GM08714 (cell line): Measurements from ENCODE around the gene XPR1.

ENCODE experiments used
- H3K4me3 ChIP-seq: fragments of 200-500 bp; sonication (Bioruptor generic); 2 replicates; pipeline ENCODE4 v1.5.1; 2014; ENCODE audit warnings: mild to moderate bottlenecking, low read length, inconsistent platforms
- ZNF274 ChIP-seq: IDR thresholded peaks from 2 replicates; pipeline ENCODE4 v1.6.1; 2012; ENCODE audit warnings: mild to moderate bottlenecking, low read depth, low read length

Gene XPR1

DNA sequence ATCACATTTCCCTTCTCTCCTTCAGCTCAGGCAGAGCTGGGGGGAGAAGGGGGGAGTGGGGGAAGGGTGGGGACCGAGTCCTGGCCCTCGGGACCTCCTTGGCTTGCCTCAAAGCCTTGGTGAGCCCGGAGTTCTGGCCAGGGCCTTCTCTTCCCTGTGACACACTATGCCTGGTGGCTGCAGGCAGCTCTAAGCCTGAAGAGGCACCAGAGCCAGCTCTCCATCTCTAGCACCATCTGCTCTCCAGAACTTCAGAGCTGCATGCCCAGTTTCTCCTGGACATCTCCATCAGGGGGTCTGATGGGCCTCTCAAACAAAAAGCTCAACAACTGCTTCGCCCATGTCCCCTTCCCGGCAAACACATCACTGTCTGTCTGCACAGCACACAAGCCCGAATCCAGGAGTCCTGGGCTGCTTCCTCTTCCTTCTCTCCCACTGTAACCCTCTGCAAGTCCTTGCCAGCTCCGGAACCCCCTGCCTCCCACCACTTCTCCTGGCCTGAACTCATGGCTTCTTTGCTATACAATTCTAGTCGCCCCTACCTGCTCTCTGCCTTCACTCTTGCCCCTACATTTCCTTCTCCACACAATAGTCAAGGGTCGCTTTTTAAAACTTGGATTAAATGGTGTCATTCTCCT is 307.4 kb downstream of the XPR1 start:
- TF ChIP-seq ZNF274 = no peak
- no peak overlapping the region for H3K4me3 ChIP-seq

GRCh38 chr1:180939711-180940103 is 307.9 kb downstream of the XPR1 start:
- no peak for TF ChIP-seq ZNF274
- H3K4me3 ChIP-seq = no peak overlapping the region
